Transverse colon (tissue), 4 donors: ENCODE data around the gene TRABD2B. TPM values are rescaled to one million over a fixed set of nuclear protein-coding genes. Genes with fewer than 3 reads are reported as not detected.

Source experiments
- DNase-seq: peaks from one replicate; pipeline ENCODE4 v3.0.0-alpha.2; 2019
- H3K27ac ChIP-seq, 4 donors: fragments of 200-600 bp; sonication (generic); 2 replicates each; pipeline ENCODE4 v1.5.1; 2016 to 2018; ENCODE audit warnings: inconsistent platforms in 4 of 4
- H3K27me3 ChIP-seq: fragments of 200-600 bp; sonication (generic); 2 replicates; pipeline ENCODE4 v1.5.1; 2017; ENCODE audit warnings: inconsistent platforms
- H3K36me3 ChIP-seq, 4 donors: fragments of 200-600 bp; sonication (generic); 2 replicates each; pipeline ENCODE4 v1.5.1; 2017 to 2019; ENCODE audit warnings: inconsistent platforms in 4 of 4
- H3K4me1 ChIP-seq, 4 donors: fragments of 200-600 bp; sonication (generic); 2 replicates each; pipeline ENCODE4 v1.5.1; 2017 to 2020; ENCODE audit warnings: inconsistent platforms in 4 of 4
- H3K4me3 ChIP-seq, 4 donors: fragments of 200-600 bp; sonication (generic); 1 replicate in 1 of 4; 2 replicates in 3 of 4; pipeline versions ENCODE4 v1.5.1 to v1.6.1; 2017 to 2019; ENCODE audit warnings: inconsistent platforms in 4 of 4
- H3K9me3 ChIP-seq, 2 donors: fragments of 200-600 bp; sonication (generic); 2 replicates each; pipeline ENCODE4 v1.5.1; 2017 to 2019; ENCODE audit warnings: inconsistent platforms in 2 of 2
- CTCF ChIP-seq, 5 experiments: fragments of 200-600 bp in 3 of 5; fragments of 450-650 bp in 2 of 5; sonication (generic) in 3 of 5; IDR thresholded peaks; 1 replicate in 2 of 5; 2 replicates in 3 of 5; pipeline ENCODE4 v1.5.1; 2016 to 2017; ENCODE audit warnings: antibody characterized with exemption in 5 of 5, inconsistent platforms in 3 of 5, mild to moderate bottlenecking in 2 of 5, moderate library complexity in 1 of 5
- EP300 ChIP-seq: sonication (generic); formaldehyde crosslinking; IDR thresholded peaks from one replicate; pipeline ENCODE4 v1.6.1; 2017; ENCODE audit warnings: antibody characterized with exemption, low read depth
- POLR2A ChIP-seq: fragments of 450-650 bp; IDR thresholded peaks from one replicate; pipeline ENCODE4 v1.6.1; 2016; ENCODE audit warnings: antibody characterized with exemption, mild to moderate bottlenecking, moderate library complexity
- POLR2AphosphoS5 ChIP-seq, 3 donors: sonication (generic); formaldehyde crosslinking; IDR thresholded peaks; one replicate each; pipeline ENCODE4 v1.6.1; 2016; ENCODE audit warnings: antibody characterized with exemption in 3 of 3
- WGBS, 2 donors: methylation state at CpG; one replicate each; pipeline ENCODE4 v1.1.5; 2018; ENCODE audit warnings: low coverage in 1 of 2; 5-methylcytosine and 5-hydroxymethylcytosine counted together
- in situ Hi-C, 4 donors: fragments of 200-750 bp; cut with MboI; loops; one replicate each; pipeline versions ENCODE4 v1.15.0 to v1.15.1; 2017; ENCODE audit warnings: low sequenced_read_pairs in 3 of 4, low pct_ligation_motif_present in 1 of 4, low pct_unique_long_range_greater_than_20kb in 1 of 4
- intact Hi-C: fragments of 100-400 bp; cut with DNase I; formaldehyde crosslinking; loops from one replicate; pipeline ENCODE4 v1.15.1; 2023; ENCODE audit warnings: low total_unique reads
- total RNA-seq, 4 donors: library from RNA; depleted of rRNA; stranded (reverse); fragments of >200 nt; gene quantifications; one replicate each; pipeline ENCODE4 v1.1.0, GENCODE V29; 2016

TRABD2B gene
- total RNA-seq, 4 donors from 2014 or later = 0.27 to 0.48 (median 0.37) TPM; not detected in 1

DNA sequence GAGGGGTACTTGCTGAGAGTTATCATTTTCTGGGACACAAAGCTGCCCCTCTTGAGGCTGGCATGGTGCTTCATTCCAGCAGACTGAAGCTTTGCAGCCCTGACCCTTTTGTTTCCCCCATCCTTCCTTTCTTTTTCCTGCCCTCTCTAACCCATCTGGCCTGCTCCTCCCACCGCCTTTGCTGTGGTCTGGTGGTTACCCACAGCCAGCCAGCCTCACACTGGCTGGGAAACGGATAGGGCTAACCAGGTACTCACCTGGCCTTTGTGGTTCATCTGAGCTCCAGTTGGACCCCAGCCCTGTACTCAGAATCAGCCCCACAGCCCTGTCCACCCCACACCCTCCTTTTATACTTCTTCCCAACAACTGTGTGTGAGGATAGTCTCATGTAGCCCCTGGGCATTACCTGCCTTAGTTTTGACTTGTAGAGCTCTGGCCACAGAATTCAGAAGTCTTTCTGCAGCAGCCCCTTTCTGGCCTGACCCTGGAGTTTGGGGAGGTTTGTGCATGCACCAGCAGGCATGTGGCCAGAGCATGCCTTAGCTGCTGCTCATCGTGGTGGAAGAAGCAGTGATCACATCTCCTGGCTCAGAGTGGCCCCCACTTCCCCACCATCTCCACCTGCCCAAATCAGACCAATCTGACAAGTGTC is 138.0 kb downstream of the TRABD2B start:
- no peaks in the 10 kb centered on the region for H3K36me3 ChIP-seq
- H3K27ac ChIP-seq = no peak overlapping the region
- 67 to 77% methylated on average over 1 to 3 of the region's 3 CpGs for WGBS, 2 donors
- no peak for DNase-seq
- no peaks in the 10 kb centered on the region for H3K4me1 ChIP-seq
- no peak overlapping the region for H3K4me3 ChIP-seq
- intact Hi-C loops = no loop called here
- in situ Hi-C loops = no loop called here
- TF ChIP-seq CTCF (IDR thresholded peaks at IDR 0.05) (no peak), POLR2A (no peak), POLR2AphosphoS5 (IDR thresholded peaks at IDR 0.05) (no peak), EP300 (no peak)
- no peaks in the 10 kb centered on the region for H3K9me3 ChIP-seq
- H3K27me3 ChIP-seq = no peaks in the 10 kb centered on the region

DNA sequence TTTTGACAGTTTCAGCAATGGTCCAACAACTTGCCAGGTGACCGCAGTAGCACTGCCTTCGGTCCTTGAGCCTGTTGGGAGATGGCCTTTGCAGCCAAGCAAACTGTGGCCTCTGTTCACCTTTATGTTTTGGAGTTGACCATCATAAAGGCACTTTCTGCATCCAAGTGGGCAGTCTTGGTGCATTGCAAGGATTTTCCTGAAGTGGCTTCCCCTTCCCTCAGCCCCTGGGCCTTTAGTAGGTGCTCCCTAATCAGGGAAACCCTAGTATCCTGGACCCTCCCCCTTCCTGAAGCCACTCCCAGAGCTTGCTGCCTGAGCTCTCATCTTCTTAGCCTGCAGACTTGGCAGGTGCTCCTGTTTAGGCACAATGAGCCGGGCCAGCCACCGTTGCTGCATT is 140.2 kb downstream of the TRABD2B start:
- in situ Hi-C loops (no loop called here), intact Hi-C loops (no loop called here)
- no peak overlapping the region for H3K4me3 ChIP-seq
- no peak for TF ChIP-seq EP300
- no peak for TF ChIP-seq POLR2AphosphoS5 (IDR thresholded peaks at IDR 0.05)
- TF ChIP-seq CTCF (IDR thresholded peaks at IDR 0.05) = no peak
- TF ChIP-seq POLR2A = no peak
- no peaks in the 10 kb centered on the region for H3K27me3 ChIP-seq
- H3K9me3 ChIP-seq = no peaks in the 10 kb centered on the region
- no peaks in the 10 kb centered on the region for H3K4me1 ChIP-seq
- no peak overlapping the region for H3K27ac ChIP-seq
- no peaks in the 10 kb centered on the region for H3K36me3 ChIP-seq
- no peak for DNase-seq
- 85% methylated on average over 4 of the region's 4 CpGs; no CpG with 5 or more reads in 1 of the 2 donors for WGBS, 2 donors

DNA sequence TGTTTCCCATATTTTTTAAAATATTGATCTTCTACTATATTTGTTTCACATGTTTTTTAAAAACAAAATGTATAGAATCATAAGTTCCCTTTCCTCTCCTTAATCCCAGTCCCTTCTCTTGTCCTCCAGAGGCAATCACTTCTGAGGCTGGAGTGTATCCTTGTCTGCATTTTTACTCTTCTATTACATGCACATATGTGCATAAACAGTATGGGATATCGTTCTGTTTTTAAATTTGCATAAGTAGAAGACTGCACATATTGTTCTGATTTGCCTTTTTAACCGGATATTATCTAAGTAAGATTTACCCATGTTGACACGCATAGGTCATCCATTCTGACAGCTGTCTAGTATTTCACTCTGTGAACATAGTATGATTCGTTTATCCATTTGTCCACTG is 142.0 kb downstream of the TRABD2B start:
- H3K27ac ChIP-seq = no peak overlapping the region
- H3K4me3 ChIP-seq = no peak overlapping the region
- intact Hi-C loops = no loop called here
- DNase-seq = no peak
- no peaks in the 10 kb centered on the region for H3K4me1 ChIP-seq
- no peaks in the 10 kb centered on the region for H3K9me3 ChIP-seq
- no peaks in the 10 kb centered on the region for H3K36me3 ChIP-seq
- 62 to 85% methylated on average over 4 of the region's 4 CpGs for WGBS, 2 donors
- no peaks in the 10 kb centered on the region for H3K27me3 ChIP-seq
- TF ChIP-seq CTCF (IDR thresholded peaks at IDR 0.05) (no peak), POLR2AphosphoS5 (IDR thresholded peaks at IDR 0.05) (no peak), POLR2A (no peak), EP300 (no peak)
- in situ Hi-C loops = no loop called here

DNA sequence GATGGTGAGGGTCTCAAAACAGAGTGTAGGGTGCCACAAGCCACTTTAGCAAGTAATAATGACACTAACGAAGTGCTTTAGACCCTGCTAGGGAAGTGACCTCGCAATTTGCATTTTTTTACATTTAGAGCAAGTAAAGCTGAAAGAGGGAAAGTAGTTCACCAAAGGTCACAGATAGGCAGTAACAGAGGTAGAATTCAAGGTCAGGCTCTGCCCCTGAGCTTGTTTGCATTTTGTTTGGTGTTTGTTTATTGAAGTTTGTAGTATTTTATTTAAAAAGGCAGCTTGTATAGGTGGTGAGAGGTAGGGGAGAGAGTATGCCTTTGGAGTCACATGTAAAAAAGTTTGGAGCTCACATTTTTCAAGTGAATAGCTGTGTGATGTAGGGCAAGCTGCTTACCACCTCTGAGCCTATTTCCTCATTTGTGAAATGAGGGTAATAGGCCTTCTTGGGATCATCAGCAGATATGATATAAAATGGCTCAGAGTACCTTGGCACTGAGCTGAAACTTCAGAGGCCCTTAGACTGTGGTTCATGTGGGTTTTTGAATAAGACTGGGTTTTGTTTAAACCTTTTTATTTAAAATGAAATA is 142.5 kb downstream of the TRABD2B start:
- 70 to 84% methylated on average over 2 of the region's 2 CpGs for WGBS, 2 donors
- no peaks in the 10 kb centered on the region for H3K4me1 ChIP-seq
- no peak for DNase-seq
- intact Hi-C loops = no loop called here
- H3K36me3 ChIP-seq = no peaks in the 10 kb centered on the region
- in situ Hi-C loops = no loop called here
- TF ChIP-seq CTCF (IDR thresholded peaks at IDR 0.05) = no peak
- no peak for TF ChIP-seq EP300
- TF ChIP-seq POLR2A = no peak
- no peak for TF ChIP-seq POLR2AphosphoS5 (IDR thresholded peaks at IDR 0.05)
- H3K4me3 ChIP-seq = no peak overlapping the region
- H3K27me3 ChIP-seq = no peaks in the 10 kb centered on the region
- H3K27ac ChIP-seq = no peak overlapping the region
- no peaks in the 10 kb centered on the region for H3K9me3 ChIP-seq
